ENCODE data around the gene ZDHHC17. TPM values are rescaled to one million over a fixed set of nuclear protein-coding genes. Genes with fewer than 3 reads are reported as not detected.

Gene ZDHHC17
- total RNA-seq, 6 experiments from 2014 or later, result 7.7 to 12.2 (median 9.5) TPM

DNA sequence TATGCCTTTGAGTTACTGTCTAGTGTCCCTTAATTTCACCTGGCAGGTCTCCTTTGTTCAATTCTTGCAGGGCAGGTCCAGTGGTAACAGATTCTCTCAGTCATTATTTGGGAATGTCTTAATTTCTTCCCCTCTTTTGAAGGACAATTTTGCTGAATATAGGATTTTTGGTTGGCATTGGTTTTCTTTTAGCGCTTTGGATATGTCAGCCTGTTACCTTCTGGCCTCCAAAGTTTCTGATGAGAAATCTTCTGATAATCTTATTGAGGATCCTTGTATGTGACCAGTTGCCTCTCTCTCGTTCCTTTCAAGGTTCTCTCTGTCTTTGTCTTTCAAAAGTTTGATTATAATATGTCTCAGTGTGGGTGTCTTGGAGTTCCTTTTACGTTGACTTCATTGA is 38.1 kb downstream of the ZDHHC17 start:
- Histone ChIP-seq H3K27ac (no peak overlapping the region), H3K4me3 (no peak overlapping the region), H3K4me1 (no peaks in the 10 kb centered on the region), H3K27me3 (no peaks in the 10 kb centered on the region), H3K9me3 (peaks cover 0 to 6% (median 0%) of the 10 kb centered on the region in 4 donors), H3K36me3 (peaks cover 0 to 13% (median 0%) of the 10 kb centered on the region in 4 donors)
- ATAC-seq, result no peak
- intact Hi-C loops (cut with DNase I), result no loop called here
- no peak for DNase-seq
- TF ChIP-seq, protein P1, sequence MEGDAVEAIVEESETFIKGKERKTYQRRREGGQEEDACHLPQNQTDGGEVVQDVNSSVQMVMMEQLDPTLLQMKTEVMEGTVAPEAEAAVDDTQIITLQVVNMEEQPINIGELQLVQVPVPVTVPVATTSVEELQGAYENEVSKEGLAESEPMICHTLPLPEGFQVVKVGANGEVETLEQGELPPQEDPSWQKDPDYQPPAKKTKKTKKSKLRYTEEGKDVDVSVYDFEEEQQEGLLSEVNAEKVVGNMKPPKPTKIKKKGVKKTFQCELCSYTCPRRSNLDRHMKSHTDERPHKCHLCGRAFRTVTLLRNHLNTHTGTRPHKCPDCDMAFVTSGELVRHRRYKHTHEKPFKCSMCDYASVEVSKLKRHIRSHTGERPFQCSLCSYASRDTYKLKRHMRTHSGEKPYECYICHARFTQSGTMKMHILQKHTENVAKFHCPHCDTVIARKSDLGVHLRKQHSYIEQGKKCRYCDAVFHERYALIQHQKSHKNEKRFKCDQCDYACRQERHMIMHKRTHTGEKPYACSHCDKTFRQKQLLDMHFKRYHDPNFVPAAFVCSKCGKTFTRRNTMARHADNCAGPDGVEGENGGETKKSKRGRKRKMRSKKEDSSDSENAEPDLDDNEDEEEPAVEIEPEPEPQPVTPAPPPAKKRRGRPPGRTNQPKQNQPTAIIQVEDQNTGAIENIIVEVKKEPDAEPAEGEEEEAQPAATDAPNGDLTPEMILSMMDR (IDR thresholded peaks at IDR 0.05), result no peak
- no peak for TF ChIP-seq POLR2A (IDR thresholded peaks at IDR 0.05)
- WGBS (ENCODE audit: insufficient coverage, low coverage, low lambda C conversion rate, missing lambda C conversion rate), result 94% methylated on average over 3 of the region's 3 CpGs

DNA sequence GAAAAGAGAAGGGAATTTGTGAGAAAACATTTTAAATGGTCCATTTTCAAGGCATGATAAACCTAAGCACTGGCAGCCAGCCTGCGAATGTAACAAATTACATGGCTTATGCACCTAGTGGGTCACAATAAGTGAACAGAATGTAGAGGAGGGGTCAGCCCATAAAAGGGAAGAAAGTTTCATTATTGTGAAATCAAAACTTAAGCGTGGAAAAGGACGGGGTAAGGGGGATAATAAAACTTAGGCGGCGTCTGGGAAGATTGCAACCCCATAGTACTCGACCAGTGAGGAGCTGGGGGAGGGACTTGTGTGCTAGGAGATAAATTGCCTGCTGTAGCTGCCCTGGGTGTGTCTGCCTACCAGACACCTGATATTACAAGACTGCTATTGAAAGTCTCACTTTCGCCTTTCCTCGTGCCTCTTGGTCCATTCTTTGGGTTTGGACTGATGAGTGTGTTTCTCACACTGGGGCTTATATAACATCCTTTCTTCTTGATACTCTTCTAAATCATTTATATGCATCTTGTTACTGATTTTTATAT is 40.6 kb downstream of the ZDHHC17 start:
- intact Hi-C loops (cut with DNase I), result no loop called here
- H3K4me3 ChIP-seq, result no peak overlapping the region
- ATAC-seq, result no peak
- peaks cover 0 to 6% (median 0%) of the 10 kb centered on the region in 4 donors for H3K9me3 ChIP-seq
- peaks cover 0 to 16% (median 0%) of the 10 kb centered on the region in 4 donors for H3K36me3 ChIP-seq
- H3K27ac ChIP-seq, result no peak overlapping the region
- DNase-seq, result no peak
- no peaks in the 10 kb centered on the region for H3K4me1 ChIP-seq
- WGBS (ENCODE audit: insufficient coverage, low coverage, low lambda C conversion rate, missing lambda C conversion rate), result 79% methylated on average over 5 of the region's 8 CpGs
- TF ChIP-seq, protein P1 (IDR thresholded peaks at IDR 0.05), result no peak
- no peak for TF ChIP-seq POLR2A (IDR thresholded peaks at IDR 0.05)
- no peaks in the 10 kb centered on the region for H3K27me3 ChIP-seq

- peaks cover 0 to 12% (median 0%) of the 10 kb centered on the region in 4 donors for H3K36me3 ChIP-seq
- intact Hi-C loops (cut with DNase I), result no loop called here
- 65% methylated on average over 5 of the region's 6 CpGs for WGBS (ENCODE audit: insufficient coverage, low coverage, low lambda C conversion rate, missing lambda C conversion rate)
- TF ChIP-seq, protein P1 (IDR thresholded peaks at IDR 0.05), result no peak
- no peak for TF ChIP-seq POLR2A (IDR thresholded peaks at IDR 0.05)
- DNase-seq (no peak), ATAC-seq (no peak)
- H3K27ac ChIP-seq, result no peak overlapping the region
- no peaks in the 10 kb centered on the region for H3K27me3 ChIP-seq
- no peak overlapping the region for H3K4me3 ChIP-seq
- no peaks in the 10 kb centered on the region for H3K4me1 ChIP-seq
- H3K9me3 ChIP-seq, result no peaks in the 10 kb centered on the region
Observed at GRCh38 chr12:76810671-76811419, 46.9 kb downstream of the ZDHHC17 start.

DNA sequence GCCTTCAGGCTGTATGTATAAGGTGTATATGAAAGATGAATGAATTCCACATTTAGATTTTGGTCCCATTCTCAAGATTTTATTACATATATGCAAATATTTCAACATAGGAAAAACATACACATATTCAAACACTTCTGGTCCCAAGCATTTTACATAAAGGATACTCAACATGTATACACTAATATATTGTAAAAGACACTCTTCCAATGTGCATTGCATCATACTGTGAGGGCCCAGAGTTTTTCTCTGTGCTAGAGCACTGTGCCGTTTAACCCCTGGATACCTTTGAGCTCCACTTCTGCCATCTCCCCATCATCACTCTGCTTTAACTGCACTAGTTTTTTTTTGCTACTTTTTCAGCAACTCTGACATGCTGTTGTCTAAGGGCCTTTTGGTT is 48.1 kb downstream of the ZDHHC17 start:
- H3K27ac ChIP-seq, result no peak overlapping the region
- no peaks in the 10 kb centered on the region for H3K27me3 ChIP-seq
- 100% methylated on average over 1 of the region's 1 CpG for WGBS (ENCODE audit: insufficient coverage, low coverage, low lambda C conversion rate, missing lambda C conversion rate)
- H3K4me1 ChIP-seq, result no peaks in the 10 kb centered on the region
- no peak for DNase-seq
- H3K4me3 ChIP-seq, result no peak overlapping the region
- H3K36me3 ChIP-seq, result peaks cover 0 to 3% (median 0%) of the 10 kb centered on the region in 4 donors
- TF ChIP-seq POLR2A (IDR thresholded peaks at IDR 0.05), result no peak
- TF ChIP-seq, protein P1 (IDR thresholded peaks at IDR 0.05), result no peak
- H3K9me3 ChIP-seq, result no peaks in the 10 kb centered on the region
- no peak for ATAC-seq
- intact Hi-C loops (cut with DNase I), result no loop called here
